GM21619 (cell line): ENCODE results near the gene CBLB.
A peak's percentile ranks its signal among the peaks of the same experiment; 100 is the strongest.

ENCODE experiments used
- ATAC-seq: cut with Tn5 transposase; IDR thresholded peaks from one replicate; pipeline ENCODE4 v1.9.1; 2021; ENCODE audit not compliant: unreplicated experiment

CBLB gene

GRCh38 chr3:105868742-105869530, at the start of gene CBLB:
TSS of gene CBLB (minus strand) at chr3:105869012. CDS start at chr3:105867577, 1,435 bp downstream.
- peak; percentile 79 for ATAC-seq

DNA sequence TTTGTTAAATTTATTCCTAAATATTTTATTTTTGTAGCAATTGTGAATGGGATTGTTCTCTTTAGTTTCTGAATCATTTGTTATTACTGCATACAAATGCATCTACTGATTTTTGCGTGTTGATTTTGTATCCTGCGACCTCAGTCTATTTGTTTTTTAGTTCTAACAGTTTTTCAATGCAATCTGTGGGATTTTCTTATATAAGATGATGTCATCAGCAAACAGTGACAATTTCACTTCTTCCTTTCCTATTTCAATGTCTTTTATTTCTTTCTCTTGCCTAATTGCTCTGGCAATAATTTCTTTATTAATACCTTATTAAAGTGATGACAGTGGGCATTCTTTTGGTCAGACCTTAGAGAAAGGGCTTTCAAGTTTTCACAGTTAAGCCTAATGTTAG, 48.0 kb upstream of the CBLB start:
- no peak for ATAC-seq

DNA sequence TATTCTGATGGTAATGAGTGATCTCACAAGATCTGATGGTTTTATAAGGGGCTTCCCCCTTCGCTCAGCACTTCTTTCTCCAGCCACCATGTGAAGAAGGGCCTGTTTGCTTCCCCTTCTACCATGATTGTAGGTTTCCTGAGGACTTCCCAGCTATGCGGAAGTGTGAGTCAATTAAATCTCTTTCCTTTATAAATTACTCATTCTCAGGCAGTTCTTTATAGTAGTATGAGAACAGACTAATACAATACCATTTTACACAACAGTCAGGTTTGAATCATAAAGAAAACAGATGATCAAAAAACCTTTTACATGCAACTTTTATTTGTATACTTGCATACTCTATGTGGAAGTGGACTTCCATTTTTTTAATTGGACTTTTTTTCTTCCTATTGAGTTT, 46.7 kb upstream of the CBLB start:
- no peak for ATAC-seq

GRCh38 chr3:105913616-105914015, 44.8 kb upstream of the CBLB start:
- no peak for ATAC-seq

DNA sequence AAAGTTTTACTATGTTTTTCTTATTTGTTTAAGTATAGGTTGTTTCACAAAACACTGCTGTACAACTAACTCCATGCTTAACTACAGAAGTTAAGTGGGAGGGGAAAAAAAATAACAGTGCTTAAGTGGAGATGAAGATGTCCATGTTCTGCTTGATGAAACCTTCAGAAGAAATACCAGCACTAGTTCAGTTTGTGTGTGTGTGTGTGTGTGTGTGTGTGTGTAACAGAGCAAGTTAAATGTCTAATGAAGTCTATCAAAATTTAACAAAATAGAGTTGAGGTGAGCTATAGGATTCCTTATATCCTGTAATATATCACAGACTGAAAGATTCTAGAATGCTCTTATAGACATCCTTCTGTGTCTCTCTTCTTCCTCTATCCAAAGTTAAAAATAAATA, 44.1 kb upstream of the CBLB start:
- no peak for ATAC-seq

DNA sequence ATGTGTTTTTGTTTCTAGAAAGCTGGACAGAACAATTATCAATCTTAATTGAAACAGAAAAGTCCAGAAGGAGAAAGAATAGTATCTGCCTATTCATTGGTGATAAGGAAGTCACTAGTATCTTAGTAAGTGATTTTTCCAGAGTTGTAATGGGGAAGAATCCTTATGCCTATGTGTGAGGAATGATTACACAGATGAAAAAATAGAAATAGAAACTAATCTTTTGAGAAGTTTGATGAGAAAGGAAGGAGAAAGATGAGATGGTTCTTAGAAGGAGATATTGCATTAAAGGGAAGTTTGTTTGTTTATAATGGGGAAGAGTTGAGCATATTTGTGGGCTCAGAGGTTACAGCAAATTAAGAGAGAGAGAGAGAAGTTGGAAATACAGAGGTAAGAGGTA, 42.7 kb upstream of the CBLB start:
- no peak for ATAC-seq

GRCh38 chr3:105907777-105908176, 39.0 kb upstream of the CBLB start:
- peak; percentile 48 for ATAC-seq

GRCh38 chr3:105906836-105907235, 38.0 kb upstream of the CBLB start:
- ATAC-seq: no peak

DNA sequence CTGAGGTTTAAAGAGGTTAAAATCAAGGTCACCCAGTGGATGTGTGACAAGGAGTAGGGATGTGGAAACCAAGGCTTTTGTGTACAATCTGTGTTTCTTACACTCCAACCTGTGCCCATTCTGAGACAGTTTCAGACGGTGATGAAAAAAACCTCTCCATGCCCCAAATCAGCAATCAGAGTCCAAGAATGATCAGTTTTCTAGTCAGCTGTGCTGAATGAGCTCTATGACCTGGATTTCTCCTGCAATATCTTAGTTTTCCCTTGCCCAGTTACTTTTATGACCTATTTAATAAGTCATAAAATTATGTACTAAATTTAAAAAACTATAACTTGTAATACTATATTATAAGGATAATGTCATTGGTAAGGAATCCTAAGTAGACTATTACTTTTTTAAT, 37.5 kb upstream of the CBLB start:
- ATAC-seq: no peak

GRCh38 chr3:105905328-105905727, 36.5 kb upstream of the CBLB start:
- ATAC-seq: no peak

GRCh38 chr3:105904678-105905284, 36.0 kb upstream of the CBLB start:
- ATAC-seq: no peak

DNA sequence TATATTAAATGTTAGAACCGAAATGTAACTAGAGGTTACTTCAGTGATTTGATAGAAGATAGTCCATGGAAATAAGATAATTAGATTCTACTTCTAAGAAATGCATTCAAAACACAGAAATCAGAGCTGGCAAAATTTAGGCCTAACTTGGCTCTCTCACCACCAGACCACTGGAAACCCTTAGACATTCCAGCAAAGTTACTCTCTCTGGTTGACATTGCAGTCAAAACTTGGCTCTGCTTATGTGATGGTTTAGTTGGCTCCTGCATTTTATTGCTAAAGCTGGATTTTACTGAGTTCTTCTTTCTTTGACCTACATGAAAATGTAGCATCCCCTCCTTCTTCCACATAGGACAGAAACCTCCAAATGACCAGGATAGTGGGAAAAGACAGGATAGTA, 35.4 kb upstream of the CBLB start:
- ATAC-seq: no peak

GRCh38 chr3:105899516-105899915, 30.7 kb upstream of the CBLB start:
- ATAC-seq: no peak

DNA sequence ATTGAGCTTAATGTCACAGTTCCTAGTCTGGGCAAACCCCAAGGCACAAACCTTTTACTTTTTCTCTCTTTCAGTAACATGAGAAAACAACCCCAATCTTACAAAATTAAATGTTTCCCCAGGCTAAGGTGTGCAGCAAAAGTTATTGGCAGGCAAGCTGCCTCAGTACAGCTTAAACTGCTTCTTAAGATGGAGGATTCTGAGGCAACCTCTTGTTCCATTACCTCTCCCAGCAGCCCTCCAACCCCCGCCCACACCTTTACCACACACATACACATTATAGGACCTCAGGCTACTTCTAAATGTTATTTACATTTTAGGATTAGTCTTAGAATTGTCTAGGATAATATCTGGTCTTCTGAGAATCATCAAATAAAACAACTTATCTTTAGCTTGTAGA, 22.3 kb upstream of the CBLB start:
- no peak for ATAC-seq

DNA sequence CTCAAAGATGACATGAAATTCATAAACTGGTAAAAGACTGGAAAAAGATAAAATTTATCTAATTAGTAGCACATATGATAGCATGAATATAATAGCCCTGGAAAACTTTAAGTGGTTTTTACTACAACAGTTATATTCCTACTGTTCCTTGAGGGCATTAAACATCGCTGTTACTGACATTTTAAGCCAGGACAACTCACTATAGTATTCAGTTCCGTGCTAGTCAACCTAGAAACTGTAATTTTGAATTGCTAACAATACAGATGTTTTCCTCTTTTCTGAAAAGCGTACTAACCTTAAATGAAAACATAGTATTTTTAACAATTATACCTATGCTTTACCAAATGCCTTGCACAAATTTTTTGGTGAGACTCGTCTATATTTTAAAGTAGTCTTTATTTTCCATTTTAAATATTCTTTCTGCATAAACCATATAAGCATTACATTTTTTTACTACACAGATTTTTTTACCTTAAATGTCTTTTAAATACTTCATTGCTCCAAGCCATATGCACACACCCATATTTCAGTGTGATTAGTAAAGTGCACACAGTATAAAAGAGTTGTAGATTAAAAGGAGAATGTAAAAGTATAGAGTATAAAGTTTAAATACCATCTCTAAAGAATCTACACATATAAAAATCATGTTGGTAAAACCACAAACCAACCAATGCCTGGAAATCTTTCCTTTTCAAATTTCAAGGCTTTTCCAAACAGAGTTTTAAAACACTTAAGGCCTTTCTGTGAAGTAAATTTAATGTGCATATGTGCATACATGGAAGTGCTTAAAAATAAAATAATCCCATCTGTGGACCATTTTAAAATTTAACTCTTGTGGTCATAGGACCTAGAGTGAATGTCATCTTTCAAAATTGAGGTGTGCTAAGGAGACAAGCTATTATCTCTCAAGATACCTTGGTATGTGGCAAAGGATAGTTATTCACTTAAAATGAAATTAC, 20.1 kb upstream of the CBLB start:
- no peak for ATAC-seq

- ATAC-seq: no peak
These were observed 16.4 kb upstream of the CBLB start for GRCh38 chr3:105885256-105885655.

- no peak for ATAC-seq
These were observed 15.1 kb upstream of the CBLB start for GRCh38 chr3:105883798-105884377.

GRCh38 chr3:105880681-105881290, 12.0 kb upstream of the CBLB start:
- no peak for ATAC-seq

GRCh38 chr3:105878061-105878460, 9.2 kb upstream of the CBLB start:
- no peak for ATAC-seq

- ATAC-seq: no peak
These were observed 8.6 kb upstream of the CBLB start for GRCh38 chr3:105877336-105877910.
